Measurements from ENCODE around the gene SLC6A5.

The SLC6A5 gene

GRCh38 chr11:20558741-20559140, 40.7 kb upstream of the SLC6A5 start:
- Histone ChIP-seq H3K9me2 (replicated peaks; ENCODE audit: control insufficient read depth, low read length) (no peaks in the 10 kb centered on the region), H4K20me1 (ENCODE audit: control insufficient read depth, insufficient read depth, low read depth, low read length) (no peaks in the 10 kb centered on the region), H3K4me3 (ENCODE audit: low read length) (no peak overlapping the region)

GRCh38 chr11:20559523-20560300, 39.7 kb upstream of the SLC6A5 start:
- Histone ChIP-seq H3K9me2 (replicated peaks; ENCODE audit: control insufficient read depth, low read length) (no peaks in the 10 kb centered on the region), H3K79me2 (ENCODE audit: control insufficient read depth, low read length) (no peaks in the 10 kb centered on the region), H3K36me3 (ENCODE audit: control insufficient read depth, low read length) (no peaks in the 10 kb centered on the region), H4K20me1 (ENCODE audit: control insufficient read depth, insufficient read depth, low read depth, low read length) (no peaks in the 10 kb centered on the region), H3K4me3 (ENCODE audit: low read length) (no peak overlapping the region), H3K27ac (ENCODE audit: low read depth, low read length) (no peak overlapping the region), H3K4me2 (ENCODE audit: low read length) (no peak overlapping the region), H3K4me1 (ENCODE audit: control insufficient read depth, low read length) (no peaks in the 10 kb centered on the region), H3K9me3 (ENCODE audit: control insufficient read depth, insufficient read depth, low read length) (no peaks in the 10 kb centered on the region), H3F3A (ENCODE audit: control insufficient read depth, insufficient read depth) (no peaks in the 10 kb centered on the region), H3K27me3 (ENCODE audit: control insufficient read depth, low read length) (peaks cover 4% of the 10 kb centered on the region; the same call in 1 of the 2 replicates)
- TF ChIP-seq CTCF (IDR thresholded peaks at IDR 0.05; ENCODE audit: low read depth, low read length, poor library complexity, severe bottlenecking) (no peak), EZH2phosphoT487 (IDR thresholded peaks at IDR 0.05; ENCODE audit: borderline replicate concordance, low read length) (no peak)

More at GRCh38 chr11:20558741-20559140, 40.7 kb upstream of the SLC6A5 start:
- Histone ChIP-seq H3K79me2 (ENCODE audit: control insufficient read depth, low read length) (no peaks in the 10 kb centered on the region), H3K4me2 (ENCODE audit: low read length) (no peak overlapping the region), H3K27ac (ENCODE audit: low read depth, low read length) (no peak overlapping the region), H3K36me3 (ENCODE audit: control insufficient read depth, low read length) (no peaks in the 10 kb centered on the region), H3K27me3 (ENCODE audit: control insufficient read depth, low read length) (peaks cover under 1% of the 10 kb centered on the region; the same call in 1 of the 2 replicates), H3K4me1 (ENCODE audit: control insufficient read depth, low read length) (no peaks in the 10 kb centered on the region), H3K9me3 (ENCODE audit: control insufficient read depth, insufficient read depth, low read length) (no peaks in the 10 kb centered on the region), H3F3A (ENCODE audit: control insufficient read depth, insufficient read depth) (no peaks in the 10 kb centered on the region)
- no peak for TF ChIP-seq CTCF (IDR thresholded peaks at IDR 0.05; ENCODE audit: low read depth, low read length, poor library complexity, severe bottlenecking)
- TF ChIP-seq EZH2phosphoT487 (IDR thresholded peaks at IDR 0.05; ENCODE audit: borderline replicate concordance, low read length): no peak

GRCh38 chr11:20561915-20562314, 37.5 kb upstream of the SLC6A5 start:
- Histone ChIP-seq H3K36me3 (ENCODE audit: control insufficient read depth, low read length) (no peaks in the 10 kb centered on the region), H3K4me3 (ENCODE audit: low read length) (no peak overlapping the region), H3K4me1 (ENCODE audit: control insufficient read depth, low read length) (no peaks in the 10 kb centered on the region), H3F3A (ENCODE audit: control insufficient read depth, insufficient read depth) (no peaks in the 10 kb centered on the region), H3K9me3 (ENCODE audit: control insufficient read depth, insufficient read depth, low read length) (no peaks in the 10 kb centered on the region), H4K20me1 (ENCODE audit: control insufficient read depth, insufficient read depth, low read depth, low read length) (no peaks in the 10 kb centered on the region), H3K79me2 (ENCODE audit: control insufficient read depth, low read length) (no peaks in the 10 kb centered on the region), H3K4me2 (ENCODE audit: low read length) (no peak overlapping the region), H3K27ac (ENCODE audit: low read depth, low read length) (no peak overlapping the region), H3K27me3 (ENCODE audit: control insufficient read depth, low read length) (peaks cover 4% of the 10 kb centered on the region; the same call in 1 of the 2 replicates), H3K9me2 (replicated peaks; ENCODE audit: control insufficient read depth, low read length) (no peaks in the 10 kb centered on the region)
- no peak for TF ChIP-seq EZH2phosphoT487 (IDR thresholded peaks at IDR 0.05; ENCODE audit: borderline replicate concordance, low read length)
- TF ChIP-seq CTCF (IDR thresholded peaks at IDR 0.05; ENCODE audit: low read depth, low read length, poor library complexity, severe bottlenecking): no peak
